HEK293 (cell line): ENCODE data around the gene GAGE13.
"Not testable (repeated sequence)": the region's sequence is repeated elsewhere in the genome, so short reads cannot be mapped to it uniquely, and the experiment has no call there.

Source experiments
- CTCF ChIA-PET: fragments of 350-600 bp; formaldehyde crosslinking; extraction: SDS; loops from one replicate; lab custom pipeline; 2021; ENCODE audit warnings: antibody characterized with exemption; lab: Yijun Ruan, JAX
- POLR2A ChIA-PET: fragments of 300-600 bp; formaldehyde crosslinking; extraction: SDS; loops from one replicate; lab custom pipeline; 2020; ENCODE audit warnings: antibody characterized with exemption, inconsistent platforms; lab: Yijun Ruan, JAX
- H3K27ac ChIP-seq: fragments of 200-500 bp; sonication (Bioruptor generic); 2 replicates; pipeline ENCODE4 v1.5.1; 2014; ENCODE audit warnings: low read depth, low read length, control low read depth, inconsistent platforms; ENCODE audit errors: extremely low read depth
- H3K36me3 ChIP-seq, 2 experiments: fragments of 200-500 bp in 1 of 2; sonication (Bioruptor generic) in 1 of 2; 1 replicate in 1 of 2; 2 replicates in 1 of 2; pipeline ENCODE4 v1.5.1; 2014 to 2017; ENCODE audit warnings: inconsistent platforms in 2 of 2, low read length in 2 of 2; ENCODE audit not compliant: control insufficient read depth in 2 of 2, insufficient read depth in 1 of 2
- H3K4me1 ChIP-seq: fragments of 200-500 bp; sonication (Bioruptor generic); 2 replicates; pipeline ENCODE4 v1.5.1; 2014; ENCODE audit warnings: mild to moderate bottlenecking, low read length, inconsistent platforms; ENCODE audit not compliant: control insufficient read depth, insufficient read depth
- H3K4me3 ChIP-seq: 2 replicates; pipeline ENCODE4 v1.5.1; 2011; ENCODE audit warnings: low read depth, mild to moderate bottlenecking, control low read depth, low read length, moderate library complexity
- H3K9me3 ChIP-seq: fragments of 200-500 bp; sonication (Bioruptor generic); 2 replicates; pipeline ENCODE4 v1.5.1; 2014; ENCODE audit warnings: low read depth, low read length, inconsistent platforms; ENCODE audit not compliant: control insufficient read depth, insufficient read depth
- BCL11A ChIP-seq: fragments of 450-650 bp; formaldehyde crosslinking; IDR thresholded peaks from 2 replicates; pipeline ENCODE4 v1.5.1; 2016; ENCODE audit warnings: low read depth, missing biosample characterization, missing genetic modification characterization
- FEZF1 ChIP-seq: fragments of 450-650 bp; formaldehyde crosslinking; IDR thresholded peaks from 2 replicates; pipeline ENCODE4 v1.5.1; 2016; ENCODE audit warnings: missing biosample characterization, missing genetic modification characterization
- KLF16 ChIP-seq: fragments of 450-650 bp; formaldehyde crosslinking; IDR thresholded peaks from 2 replicates; pipeline ENCODE4 v1.5.1; 2017; ENCODE audit warnings: missing biosample characterization, missing genetic modification characterization
- KLF7 ChIP-seq: fragments of 450-650 bp; formaldehyde crosslinking; IDR thresholded peaks from 2 replicates; pipeline ENCODE4 v1.5.1; 2016; ENCODE audit warnings: missing biosample characterization, missing genetic modification characterization, borderline replicate concordance
- TCF7L2 ChIP-seq: IDR thresholded peaks from 2 replicates; pipeline ENCODE4 v1.6.1; 2011; ENCODE audit warnings: low read depth, mild to moderate bottlenecking, inconsistent platforms, low read length, moderate library complexity, borderline replicate concordance
- YY2 ChIP-seq: fragments of 450-650 bp; formaldehyde crosslinking; IDR thresholded peaks from 2 replicates; pipeline ENCODE4 v1.5.1; 2016; ENCODE audit warnings: missing biosample characterization, missing genetic modification characterization
- ZFP41 ChIP-seq: fragments of 450-650 bp; formaldehyde crosslinking; IDR thresholded peaks from 2 replicates; pipeline ENCODE4 v1.5.1; 2016; ENCODE audit warnings: missing biosample characterization, missing genetic modification characterization, borderline replicate concordance
- ZIC2 ChIP-seq: fragments of 450-650 bp; formaldehyde crosslinking; IDR thresholded peaks from 2 replicates; pipeline ENCODE4 v1.5.1; 2016; ENCODE audit warnings: missing biosample characterization, missing genetic modification characterization
- ZNF112 ChIP-seq: fragments of 450-650 bp; formaldehyde crosslinking; IDR thresholded peaks from 2 replicates; pipeline ENCODE4 v1.5.0; 2017; ENCODE audit warnings: missing biosample characterization, missing genetic modification characterization
- ZNF184 ChIP-seq: fragments of 450-650 bp; IDR thresholded peaks from 2 replicates; pipeline ENCODE4 v1.5.1; 2018; ENCODE audit warnings: missing biosample characterization, mild to moderate bottlenecking, missing genetic modification characterization
- ZNF292 ChIP-seq: fragments of 450-650 bp; formaldehyde crosslinking; IDR thresholded peaks from 2 replicates; pipeline ENCODE4 v1.5.1; 2016; ENCODE audit warnings: low read depth, missing biosample characterization, missing genetic modification characterization, borderline replicate concordance
- ZNF366 ChIP-seq: fragments of 450-650 bp; formaldehyde crosslinking; conservative IDR thresholded peaks from 2 replicates; pipeline ENCODE4 v1.5.1; 2016; ENCODE audit warnings: missing biosample characterization, missing genetic modification characterization
- ZNF433 ChIP-seq: fragments of 450-650 bp; formaldehyde crosslinking; IDR thresholded peaks from 2 replicates; pipeline ENCODE4 v1.5.1; 2016; ENCODE audit warnings: missing biosample characterization, missing genetic modification characterization, low read depth
- ZNF48 ChIP-seq: fragments of 450-650 bp; formaldehyde crosslinking; IDR thresholded peaks from 2 replicates; pipeline ENCODE4 v1.5.1; 2016; ENCODE audit warnings: missing biosample characterization, missing genetic modification characterization
- ZNF544 ChIP-seq: fragments of 450-650 bp; formaldehyde crosslinking; IDR thresholded peaks from 2 replicates; pipeline ENCODE4 v1.5.0; 2017; ENCODE audit warnings: missing biosample characterization, missing genetic modification characterization
- ZNF658 ChIP-seq: fragments of 450-650 bp; formaldehyde crosslinking; IDR thresholded peaks from 2 replicates; pipeline ENCODE4; 2016; ENCODE audit warnings: missing biosample characterization, missing genetic modification characterization
- ZNF670 ChIP-seq: fragments of 450-650 bp; formaldehyde crosslinking; IDR thresholded peaks from 2 replicates; pipeline ENCODE4 v1.5.1; 2016; ENCODE audit warnings: missing biosample characterization, missing genetic modification characterization, low read depth
- ZNF830 ChIP-seq: fragments of 450-650 bp; IDR thresholded peaks from 2 replicates; pipeline ENCODE4 v1.5.0; 2018; ENCODE audit warnings: missing biosample characterization, missing genetic modification characterization, low read depth, mild to moderate bottlenecking, moderate library complexity
- ZSCAN23 ChIP-seq: fragments of 450-650 bp; formaldehyde crosslinking; IDR thresholded peaks from 2 replicates; pipeline ENCODE4 v1.5.1; 2016; ENCODE audit warnings: missing biosample characterization, missing genetic modification characterization
- ZSCAN30 ChIP-seq: fragments of 450-650 bp; IDR thresholded peaks from 2 replicates; pipeline ENCODE4 v1.5.1; 2018; ENCODE audit warnings: missing biosample characterization, mild to moderate bottlenecking, missing genetic modification characterization, moderate library complexity
- TF ChIP-seq, protein P1 (sequence below): fragments of 450-650 bp; formaldehyde crosslinking; IDR thresholded peaks from 2 replicates; pipeline ENCODE4 v1.5.1; 2016; ENCODE audit warnings: missing biosample characterization, missing genetic modification characterization
- TF ChIP-seq, protein P2 (sequence below): fragments of 450-650 bp; formaldehyde crosslinking; IDR thresholded peaks from 2 replicates; pipeline ENCODE4 v1.5.1; 2016; ENCODE audit warnings: missing biosample characterization, missing genetic modification characterization
- TF ChIP-seq, protein P3 (sequence below): fragments of 450-650 bp; formaldehyde crosslinking; IDR thresholded peaks from 2 replicates; pipeline ENCODE4 v1.5.0; 2017; ENCODE audit warnings: missing biosample characterization, missing genetic modification characterization, borderline replicate concordance

GAGE13 gene

DNA sequence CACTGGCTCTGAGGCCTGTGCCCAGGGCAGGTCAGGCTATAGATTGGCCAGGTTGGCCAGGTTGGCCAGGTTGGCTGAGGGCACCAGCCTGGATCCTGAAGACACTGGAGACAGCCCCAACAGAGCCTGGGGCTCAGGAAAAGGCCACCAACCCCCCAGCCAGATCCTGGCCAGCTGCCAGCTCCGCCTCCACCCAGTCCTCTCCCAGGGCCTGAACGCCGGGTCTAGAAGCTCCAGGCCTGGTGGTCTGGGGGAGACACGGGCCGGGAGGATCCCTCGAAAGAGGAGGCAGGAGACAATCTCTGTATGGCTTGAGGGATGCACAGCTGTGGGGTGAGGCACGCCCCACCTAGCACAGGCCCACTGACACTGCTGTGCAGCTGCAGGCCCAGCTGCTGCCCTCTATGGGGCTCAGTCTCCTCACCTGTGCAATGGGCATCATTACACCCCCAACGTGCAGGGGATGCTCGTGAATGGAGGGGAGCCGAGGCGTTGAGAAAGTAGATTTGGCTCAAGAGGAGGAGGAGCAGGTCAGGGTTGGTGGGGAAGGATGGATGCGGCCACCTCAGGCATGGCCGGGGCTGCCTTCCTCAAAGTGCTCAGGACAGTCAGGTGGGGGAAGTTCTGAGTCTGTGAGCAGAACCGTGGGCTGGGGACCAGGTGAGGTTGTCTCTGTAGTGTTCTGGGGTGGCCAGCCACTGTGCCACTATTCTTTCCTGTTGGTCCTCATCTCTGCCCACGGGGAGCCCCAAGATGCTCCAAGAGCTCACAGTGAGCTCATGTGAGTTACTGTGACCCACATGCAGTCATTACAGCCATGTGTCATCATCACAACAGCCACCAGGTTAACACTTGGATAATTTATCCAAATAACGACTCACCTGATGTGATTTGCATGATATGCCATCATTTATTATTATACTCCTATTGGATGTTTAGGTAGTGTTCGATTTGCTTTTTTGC lies 38.7 kb upstream of the GAGE13 start:
- Histone ChIP-seq H3K27ac (no peak overlapping the region), H3K36me3 (no peaks in the 10 kb centered on the region), H3K4me1 (no peaks in the 10 kb centered on the region), H3K4me3 (no peak overlapping the region), H3K9me3 (no peaks in the 10 kb centered on the region)
- POLR2A ChIA-PET: no interaction called here
- no peak for TF ChIP-seq KLF16
- TF ChIP-seq ZNF292 (tag by site-specific recombination): no peak
- TF ChIP-seq ZFP41: no peak
- CTCF ChIA-PET: interaction anchor here (0.6 to 1.3 kb wide), 12 partner anchors 9 to 1242 kb away, joined by 3 to 5 read pairs (median 3); no protein-coding TSS in a partner anchor

DNA sequence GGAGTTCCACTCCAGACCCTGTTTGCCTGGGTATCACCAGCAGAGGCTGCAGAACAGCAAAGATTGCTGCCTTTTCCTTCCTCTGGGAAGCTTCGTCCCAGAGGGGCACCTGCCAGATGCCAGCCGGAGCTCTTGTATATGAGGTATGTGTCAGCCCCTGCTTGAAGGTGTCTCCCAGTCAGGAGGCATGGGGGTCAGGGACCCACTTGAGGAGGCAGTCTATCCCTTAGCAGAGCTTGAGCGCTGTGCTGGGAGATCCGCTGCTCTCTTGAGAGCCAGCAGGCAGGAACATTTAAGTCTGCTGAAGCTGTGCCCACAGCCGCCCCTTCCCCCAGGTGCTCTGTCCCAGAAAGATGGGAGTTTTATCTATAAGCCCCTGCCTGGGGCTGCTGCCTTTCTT lies 32.1 kb upstream of the GAGE13 start:
- H3K9me3 ChIP-seq, H3K4me1 ChIP-seq, H3K36me3 ChIP-seq, H3K27ac ChIP-seq, H3K4me3 ChIP-seq, POLR2A ChIA-PET: not testable (repeated sequence)
- CTCF ChIA-PET: interaction anchor here (0.5 to 1.4 kb wide), 2 partner anchors 8 to 379 kb away, joined by 3 to 4 read pairs; no protein-coding TSS in a partner anchor

DNA sequence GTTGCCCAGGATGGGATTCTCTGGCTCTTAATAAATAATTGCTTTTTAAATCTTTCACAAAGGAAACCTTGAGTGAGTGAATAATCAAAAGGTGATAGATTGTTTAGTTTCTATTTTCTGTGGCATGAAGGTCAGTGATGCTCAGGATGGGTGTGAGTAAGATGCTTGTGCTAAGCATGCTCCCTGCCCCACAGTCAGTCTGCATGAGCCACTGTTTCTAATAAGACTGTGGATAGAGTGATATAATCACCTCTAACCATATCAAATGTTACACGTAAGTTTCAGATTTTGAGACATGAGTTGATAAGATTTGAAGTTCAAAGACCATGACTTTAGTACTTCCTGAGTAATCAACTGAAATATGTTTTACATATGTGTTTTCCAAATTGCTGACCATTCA lies 30.7 kb upstream of the GAGE13 start:
- CTCF ChIA-PET: interaction anchor here (0.7 to 1.4 kb wide), 2 partner anchors 9 to 81 kb away, joined by 4 read pairs; no protein-coding TSS in a partner anchor
- TF ChIP-seq, protein P1, sequence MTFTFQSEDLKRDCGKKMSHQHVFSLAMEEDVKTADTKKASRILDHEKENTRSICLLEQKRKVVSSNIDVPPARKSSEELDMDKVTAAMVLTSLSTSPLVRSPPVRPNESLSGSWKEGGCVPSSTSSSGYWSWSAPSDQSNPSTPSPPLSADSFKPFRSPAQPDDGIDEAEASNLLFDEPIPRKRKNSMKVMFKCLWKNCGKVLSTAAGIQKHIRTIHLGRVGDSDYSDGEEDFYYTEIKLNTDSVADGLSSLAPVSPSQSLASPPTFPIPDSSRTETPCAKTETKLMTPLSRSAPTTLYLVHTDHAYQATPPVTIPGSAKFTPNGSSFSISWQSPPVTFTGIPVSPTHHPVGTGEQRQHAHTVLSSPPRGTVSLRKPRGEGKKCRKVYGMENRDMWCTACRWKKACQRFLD (tag by site-specific recombination): no peak
- TF ChIP-seq ZNF366 (no peak), FEZF1 (tag by site-specific recombination) (no peak), BCL11A (no peak), TCF7L2 (no peak), ZNF433 (tag by site-specific recombination) (no peak), ZNF830 (tag by site-specific recombination) (no peak), ZIC2 (tag by site-specific recombination) (no peak), ZSCAN30 (tag by site-specific recombination) (no peak), ZNF184 (tag by site-specific recombination) (no peak), KLF7 (tag by site-specific recombination) (no peak), ZNF658 (no peak), ZNF112 (tag by site-specific recombination) (no peak), ZSCAN23 (tag by site-specific recombination) (no peak), ZNF544 (tag by site-specific recombination) (no peak), ZNF670 (tag by site-specific recombination) (no peak), ZNF48 (tag by site-specific recombination) (no peak), YY2 (no peak)
- TF ChIP-seq, protein P2, sequence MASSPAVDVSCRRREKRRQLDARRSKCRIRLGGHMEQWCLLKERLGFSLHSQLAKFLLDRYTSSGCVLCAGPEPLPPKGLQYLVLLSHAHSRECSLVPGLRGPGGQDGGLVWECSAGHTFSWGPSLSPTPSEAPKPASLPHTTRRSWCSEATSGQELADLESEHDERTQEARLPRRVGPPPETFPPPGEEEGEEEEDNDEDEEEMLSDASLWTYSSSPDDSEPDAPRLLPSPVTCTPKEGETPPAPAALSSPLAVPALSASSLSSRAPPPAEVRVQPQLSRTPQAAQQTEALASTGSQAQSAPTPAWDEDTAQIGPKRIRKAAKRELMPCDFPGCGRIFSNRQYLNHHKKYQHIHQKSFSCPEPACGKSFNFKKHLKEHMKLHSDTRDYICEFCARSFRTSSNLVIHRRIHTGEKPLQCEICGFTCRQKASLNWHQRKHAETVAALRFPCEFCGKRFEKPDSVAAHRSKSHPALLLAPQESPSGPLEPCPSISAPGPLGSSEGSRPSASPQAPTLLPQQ (tag by site-specific recombination): no peak
- TF ChIP-seq, protein P3, sequence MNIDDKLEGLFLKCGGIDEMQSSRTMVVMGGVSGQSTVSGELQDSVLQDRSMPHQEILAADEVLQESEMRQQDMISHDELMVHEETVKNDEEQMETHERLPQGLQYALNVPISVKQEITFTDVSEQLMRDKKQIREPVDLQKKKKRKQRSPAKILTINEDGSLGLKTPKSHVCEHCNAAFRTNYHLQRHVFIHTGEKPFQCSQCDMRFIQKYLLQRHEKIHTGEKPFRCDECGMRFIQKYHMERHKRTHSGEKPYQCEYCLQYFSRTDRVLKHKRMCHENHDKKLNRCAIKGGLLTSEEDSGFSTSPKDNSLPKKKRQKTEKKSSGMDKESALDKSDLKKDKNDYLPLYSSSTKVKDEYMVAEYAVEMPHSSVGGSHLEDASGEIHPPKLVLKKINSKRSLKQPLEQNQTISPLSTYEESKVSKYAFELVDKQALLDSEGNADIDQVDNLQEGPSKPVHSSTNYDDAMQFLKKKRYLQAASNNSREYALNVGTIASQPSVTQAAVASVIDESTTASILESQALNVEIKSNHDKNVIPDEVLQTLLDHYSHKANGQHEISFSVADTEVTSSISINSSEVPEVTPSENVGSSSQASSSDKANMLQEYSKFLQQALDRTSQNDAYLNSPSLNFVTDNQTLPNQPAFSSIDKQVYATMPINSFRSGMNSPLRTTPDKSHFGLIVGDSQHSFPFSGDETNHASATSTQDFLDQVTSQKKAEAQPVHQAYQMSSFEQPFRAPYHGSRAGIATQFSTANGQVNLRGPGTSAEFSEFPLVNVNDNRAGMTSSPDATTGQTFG (tag by site-specific recombination): no peak

More for the DNA sequence above, 30.7 kb upstream of the GAGE13 start:
- POLR2A ChIA-PET: no interaction called here
- H3K4me1 ChIP-seq: no peaks in the 10 kb centered on the region
- no peaks in the 10 kb centered on the region for H3K9me3 ChIP-seq
- no peak overlapping the region for H3K4me3 ChIP-seq
- no peak overlapping the region for H3K27ac ChIP-seq
- H3K36me3 ChIP-seq: no peaks in the 10 kb centered on the region
